Measurements from ENCODE around the gene LIFR. TPM values are rescaled to one million over a fixed set of nuclear protein-coding genes. Genes with fewer than 3 reads are reported as not detected.

The LIFR gene
- total and polyA plus RNA-seq, 2 donors (not counting 3 experiments of a cell fraction or from before 2014, with no cell fraction given), result 4.1 to 36.4 TPM

- no peak for FAIRE-seq
Measured at GRCh38 chr5:38576442-38576841, 20.0 kb upstream of the LIFR start.

More at GRCh38 chr5:38576442-38576841, 20.0 kb upstream of the LIFR start:
- Histone ChIP-seq H3K9me1 (replicated peaks; ENCODE audit: control insufficient read depth, extremely low read depth, insufficient read depth, low read length) (no peaks in the 10 kb centered on the region), H3K36me3 (ENCODE audit: control insufficient read depth in 2 of 2, extremely low read depth in 1 of 2, insufficient read depth in 2 of 2, low read length in 2 of 2) (no peaks in the 10 kb centered on the region), H3K9me3 (replicated peaks; ENCODE audit: control insufficient read depth, insufficient read depth, low read length) (no peaks in the 10 kb centered on the region), H4K20me1 (replicated peaks; ENCODE audit: control insufficient read depth, extremely low read depth, insufficient read depth, low read length) (no peaks in the 10 kb centered on the region), H3K27ac (ENCODE audit: insufficient read depth, low read depth, low read length) (no peak overlapping the region), H3K79me2 (ENCODE audit: control insufficient read depth, insufficient read depth, low read length) (no peaks in the 10 kb centered on the region), H3K4me3 (replicated peaks in 1 of 3; ENCODE audit: insufficient read depth in 1 of 3, low read depth in 1 of 3, low read length in 3 of 3) (no peak overlapping the region), H3K9ac (replicated peaks; ENCODE audit: extremely low read depth, insufficient read depth, low read length) (no peak overlapping the region), H3K27me3 (ENCODE audit: control insufficient read depth in 2 of 2, insufficient read depth in 2 of 2, low read length in 2 of 2) (peaks cover 4 to 12% of the 10 kb centered on the region in 2 experiments), H3K4me2 (ENCODE audit: insufficient read depth, low read length) (no peak overlapping the region), H3K4me1 (ENCODE audit: control insufficient read depth, extremely low read depth, insufficient read depth, low read length) (no peaks in the 10 kb centered on the region), H2AFZ (ENCODE audit: low read depth, low read length) (no peak overlapping the region)
- no peak for DNase-seq (ENCODE audit: low read depth, low spot score)
- dilution Hi-C loops (cut with MboI; ENCODE audit: extremely low pct_ligation_motif_present, low sequenced_read_pairs), result no loop called here
- CTCF ChIA-PET, result no interaction called here
- TF ChIP-seq POLR2AphosphoS5 (IDR thresholded peaks at IDR 0.05; ENCODE audit: insufficient read depth, low read depth, low read length) (no peak), POLR2A (IDR thresholded peaks at IDR 0.05; ENCODE audit: low read depth, low read length) (no peak), EZH2 (IDR thresholded peaks at IDR 0.05; ENCODE audit: borderline replicate concordance, low read depth, low read length, severe bottlenecking) (no peak), MYC (IDR thresholded peaks at IDR 0.05; ENCODE audit: low read depth, low read length) (no peak), JUN (IDR thresholded peaks at IDR 0.05; ENCODE audit: borderline replicate concordance, insufficient read depth, insufficient read length, low read depth) (no peak), GATA2 (IDR thresholded peaks at IDR 0.05; ENCODE audit: insufficient read depth, insufficient read length, low read depth, low read length) (no peak), MAX (IDR thresholded peaks at IDR 0.05; ENCODE audit: insufficient read depth, insufficient read length) (no peak), FOS (IDR thresholded peaks at IDR 0.05; ENCODE audit: borderline replicate concordance, insufficient read depth, low read length) (no peak), CTCF (IDR thresholded peaks at IDR 0.05; ENCODE audit: extremely low read depth in 1 of 2, insufficient read depth in 1 of 2, low read depth in 1 of 2, low read length in 2 of 2) (no peak)
- BruUV-seq (replicated peaks), result no TSS peak
- POLR2A ChIA-PET, result no interaction called here
- intact Hi-C loops (cut with micrococcal nuclease), result no loop called here
